HG03280 (cell line): Measurements from ENCODE around the gene TTC31.
"Not testable (repeated sequence)": the region's sequence is repeated elsewhere in the genome, so short reads cannot be mapped to it uniquely, and the experiment has no call there.

Experiments
- ATAC-seq: cut with Tn5 transposase; IDR thresholded peaks from one replicate; pipeline ENCODE4 v1.9.1; 2021; ENCODE audit warnings: mild to moderate bottlenecking, moderate library complexity; ENCODE audit not compliant: unreplicated experiment

The TTC31 gene

DNA sequence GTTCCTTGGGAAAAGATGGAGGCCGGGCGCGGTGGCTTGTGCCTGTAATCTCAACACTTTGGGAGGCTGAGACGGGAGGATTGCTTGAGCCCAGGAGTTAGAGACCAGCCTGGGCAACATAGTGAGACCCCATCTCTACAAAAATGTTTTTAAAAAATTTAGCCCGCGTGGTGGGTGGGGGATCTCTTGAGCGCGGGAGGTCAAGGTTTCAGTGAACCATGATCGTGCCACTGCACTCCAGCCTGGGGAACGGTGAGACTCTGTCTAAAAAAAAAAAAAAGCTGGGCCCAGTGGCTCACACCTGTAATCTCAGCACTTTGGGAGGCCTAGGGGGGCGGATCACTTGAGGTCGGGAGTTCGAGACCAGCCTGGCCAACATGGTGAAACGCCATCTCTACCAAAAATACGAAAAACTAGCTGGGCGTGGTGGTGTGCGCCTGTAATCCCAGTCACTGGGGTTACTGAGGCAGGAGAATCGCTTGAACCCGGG lies 839 bp downstream of the TTC31 start:
- ATAC-seq, result not testable (repeated sequence)

DNA sequence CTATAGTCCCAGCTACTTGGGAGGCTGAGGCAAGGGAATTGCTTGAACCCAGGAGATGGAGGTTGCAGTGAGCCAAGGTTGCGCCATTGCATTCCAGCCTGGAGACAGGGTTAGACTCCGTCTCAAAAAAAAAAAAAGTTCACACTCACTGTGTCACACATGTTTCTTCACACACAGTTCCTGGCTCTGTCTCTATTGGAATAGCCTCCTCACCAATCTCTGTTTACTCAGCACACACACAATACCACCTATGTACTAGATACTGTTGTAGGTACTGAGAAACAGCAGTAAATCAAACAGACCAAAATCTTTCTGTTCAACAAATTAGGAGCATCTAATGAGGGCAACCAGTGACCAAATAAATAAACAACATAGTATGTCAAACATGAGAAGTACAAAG lies 3.3 kb downstream of the TTC31 start:
- ATAC-seq, result no peak

DNA sequence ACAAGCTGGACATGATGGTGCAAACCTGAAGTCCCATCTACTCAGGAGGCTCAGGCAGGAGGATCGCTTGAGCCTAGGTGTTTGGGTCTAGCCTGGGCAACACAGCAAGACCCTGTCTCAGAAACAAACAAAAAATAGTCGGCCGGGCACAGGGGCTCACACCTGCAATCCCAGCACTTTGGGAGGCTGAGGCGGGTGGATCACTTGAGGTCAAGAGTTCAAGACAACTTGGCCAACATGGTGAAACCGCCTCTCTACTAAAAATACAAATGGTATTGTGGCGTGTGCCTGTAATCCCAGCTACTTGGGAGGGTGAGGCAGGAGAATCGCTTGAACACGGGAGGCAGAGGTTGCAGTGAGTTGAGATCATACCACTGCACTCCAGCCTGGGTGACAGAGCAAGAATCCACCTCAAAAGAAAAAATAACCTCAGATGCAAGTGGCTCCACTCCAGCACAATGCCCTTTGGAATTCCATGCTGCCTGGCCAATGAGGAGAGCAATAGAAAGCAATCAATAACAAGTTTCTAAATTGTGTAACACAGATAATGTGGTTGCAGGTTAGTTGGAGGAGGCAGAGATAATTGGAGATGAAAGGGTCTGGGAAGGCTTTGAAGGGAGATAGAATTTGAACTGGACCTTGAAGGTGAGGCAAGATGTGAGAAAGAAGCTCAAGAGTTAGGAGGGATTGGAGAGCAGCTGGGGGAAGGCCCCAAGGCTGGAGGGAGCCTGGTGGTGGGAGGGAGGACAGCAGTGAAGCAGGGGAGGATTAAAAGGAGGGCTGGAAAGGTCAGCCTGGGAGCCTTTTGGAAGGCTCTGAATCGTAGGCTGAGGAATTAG lies 6.0 kb downstream of the TTC31 start:
- ATAC-seq, result no peak

DNA sequence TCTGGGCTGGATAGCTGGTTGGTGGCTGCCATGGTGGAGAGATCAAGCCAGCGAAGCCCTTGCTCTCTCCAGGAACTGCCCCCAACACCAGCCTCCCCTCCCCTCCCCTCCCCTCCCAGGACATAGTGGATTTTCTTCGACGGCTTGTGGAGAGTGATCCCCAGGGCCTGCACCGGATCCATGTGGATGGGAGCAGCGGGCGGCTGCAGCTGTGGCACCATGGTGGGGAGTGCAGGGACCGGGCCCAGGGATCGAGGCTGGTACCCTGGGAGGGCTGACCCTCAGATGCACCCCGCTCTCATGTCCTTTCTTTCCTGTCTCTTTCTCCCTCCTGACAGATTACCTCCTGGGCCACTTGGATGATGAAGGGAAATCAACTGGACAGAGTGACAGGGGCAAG lies 7.0 kb downstream of the TTC31 start:
- no peak for ATAC-seq

DNA sequence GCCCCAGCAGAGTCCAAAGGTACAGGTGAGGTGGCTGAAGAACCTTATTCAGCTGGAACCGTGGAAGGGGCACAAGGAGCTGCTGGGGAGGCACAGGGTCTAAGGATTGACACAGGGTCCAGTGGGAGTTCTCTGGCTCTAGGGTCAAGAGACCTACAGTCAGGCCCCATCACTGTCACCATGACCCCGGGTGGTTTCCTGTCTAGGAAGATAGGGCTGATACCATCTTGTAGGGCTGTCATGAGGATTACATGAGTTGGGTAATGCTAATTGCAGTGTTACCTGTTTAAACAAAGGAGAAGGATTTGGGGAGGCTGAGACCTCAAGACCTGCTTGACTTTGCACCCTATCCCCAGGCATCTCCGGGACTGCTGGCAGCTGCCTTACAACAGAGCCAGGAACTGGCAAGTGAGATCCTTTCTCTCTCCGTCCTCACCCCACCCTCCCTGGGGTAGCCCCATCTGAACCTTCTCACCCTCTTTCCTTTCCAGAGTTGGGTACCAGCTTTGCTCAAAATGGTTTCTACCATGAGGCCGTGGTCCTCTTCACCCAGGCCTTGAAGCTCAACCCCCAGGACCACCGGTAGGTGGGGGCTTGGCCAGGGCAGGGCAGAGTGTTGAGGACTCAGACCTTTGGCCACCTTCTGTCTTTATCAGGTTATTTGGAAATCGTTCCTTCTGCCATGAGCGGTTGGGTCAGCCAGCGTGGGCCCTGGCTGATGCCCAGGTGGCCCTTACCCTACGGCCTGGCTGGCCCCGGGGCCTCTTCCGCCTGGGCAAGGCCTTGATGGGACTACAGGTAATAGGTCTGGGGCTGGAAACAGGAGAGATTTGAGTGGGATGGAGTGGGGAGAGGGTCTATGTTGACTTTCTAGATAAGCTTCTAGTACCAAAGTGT lies 9.0 kb downstream of the TTC31 start:
- ATAC-seq, result no peak

DNA sequence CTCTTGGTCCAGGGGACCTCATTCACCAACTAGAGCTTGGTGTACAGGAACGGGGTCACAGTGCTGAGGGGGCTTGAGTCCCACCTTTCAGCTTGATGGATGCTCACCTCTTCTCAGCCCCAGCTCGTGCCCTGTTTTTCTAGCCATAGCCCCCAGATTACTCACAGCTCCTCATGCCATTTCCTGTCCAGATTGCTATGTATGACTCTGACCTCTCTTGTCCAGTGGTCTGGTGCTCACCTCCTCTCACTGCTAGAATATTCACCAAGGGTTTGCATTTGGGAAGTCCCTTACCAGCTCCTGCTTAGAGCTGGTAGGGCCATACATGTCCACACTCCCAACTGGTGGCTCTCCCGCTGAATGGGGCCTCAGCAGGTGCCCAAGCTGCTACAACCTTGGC lies 10.7 kb downstream of the TTC31 start:
- no peak for ATAC-seq

DNA sequence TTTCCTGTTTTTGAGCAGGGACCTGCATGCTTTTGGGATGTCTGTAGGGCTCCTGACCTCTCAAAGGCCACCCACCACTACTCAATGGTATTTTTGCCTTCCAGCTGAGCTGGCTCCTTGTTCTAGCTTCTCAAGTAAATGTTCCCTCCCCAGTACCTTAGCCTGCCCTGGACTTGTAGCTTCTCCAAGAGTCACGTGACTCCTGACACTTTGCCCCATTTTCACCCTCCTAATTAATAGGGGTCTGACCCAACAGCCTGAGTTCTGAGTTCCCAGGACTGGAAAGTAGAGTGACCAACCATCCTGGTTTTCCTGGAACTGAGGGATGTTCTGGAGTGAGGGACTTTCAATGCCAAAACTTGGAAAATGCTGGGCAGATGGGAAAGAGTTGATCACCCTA lies 12.6 kb downstream of the TTC31 start:
- no peak for ATAC-seq

DNA sequence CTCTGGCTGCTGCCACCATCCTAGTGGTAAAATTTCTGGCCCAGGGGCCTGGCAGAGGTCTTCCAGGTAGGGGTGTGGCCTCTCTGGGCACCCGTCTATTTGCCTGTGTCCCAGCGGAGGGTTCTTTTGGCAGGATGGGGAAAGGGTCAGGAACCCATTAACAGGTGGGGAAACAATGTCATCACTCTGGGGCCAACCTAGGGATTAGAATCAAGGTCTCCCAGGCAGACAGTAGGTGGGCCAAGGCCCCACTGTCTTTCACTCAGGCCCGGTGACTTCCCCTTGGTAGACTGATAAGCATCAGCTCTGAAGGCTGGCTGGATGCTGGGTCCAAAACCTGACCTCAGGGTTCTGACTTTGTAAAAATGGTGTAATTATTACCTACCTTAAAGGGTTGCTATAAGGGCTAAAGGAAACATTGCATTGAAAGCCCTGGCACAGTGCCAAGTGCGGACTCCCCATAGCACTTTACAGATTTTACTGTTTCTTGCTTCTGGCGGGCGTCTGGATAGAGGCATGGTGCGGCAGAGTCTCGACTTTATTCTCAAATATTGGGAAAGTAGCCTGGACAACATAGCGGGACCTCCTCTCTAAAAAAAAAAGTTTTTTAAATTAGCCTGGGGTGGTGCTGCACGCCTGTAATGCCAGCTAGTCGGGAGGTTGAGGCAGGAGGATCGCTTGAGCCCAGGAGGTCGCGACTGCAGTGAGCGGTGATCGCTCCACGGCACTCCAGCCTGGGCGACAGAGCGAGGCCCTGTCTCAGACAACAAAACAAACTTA lies 14.3 kb downstream of the TTC31 start:
- ATAC-seq, result no peak

DNA sequence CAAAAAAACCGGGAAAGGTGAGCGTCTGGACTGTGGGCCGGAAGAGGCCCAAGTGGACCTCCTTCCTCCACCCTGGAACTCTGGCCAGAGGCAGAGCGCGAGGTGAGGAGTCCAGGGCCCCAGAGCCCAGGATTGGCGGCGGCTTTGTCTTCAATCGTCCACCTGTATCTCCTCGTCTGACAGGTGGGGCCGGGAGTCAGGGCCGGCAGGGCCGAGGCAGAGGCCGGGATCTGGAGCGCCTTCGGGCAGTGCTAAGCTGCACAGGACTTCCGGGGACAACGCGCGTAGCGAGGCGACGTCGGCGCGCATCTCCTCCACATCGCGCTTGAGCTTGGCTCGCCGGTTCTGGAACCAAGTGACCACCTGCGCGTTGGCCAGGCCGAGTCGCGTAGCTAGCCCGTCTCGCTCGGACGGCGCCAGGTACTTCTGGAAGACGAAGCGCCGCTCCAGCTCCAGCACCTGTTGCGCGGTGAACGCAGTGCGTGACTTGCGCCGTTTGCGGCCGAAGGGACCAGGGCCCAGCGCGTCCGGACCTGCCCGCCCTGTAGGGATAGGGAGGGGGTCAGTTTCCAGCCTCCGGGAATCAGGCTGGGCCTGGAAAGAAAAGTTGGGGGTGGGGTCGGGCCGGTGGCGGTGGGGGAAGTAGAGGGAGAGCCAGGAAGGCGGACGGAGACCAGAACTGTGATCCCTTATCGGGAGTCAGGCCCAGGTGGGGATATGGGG lies 15.1 kb downstream of the TTC31 start:
- no peak for ATAC-seq

DNA sequence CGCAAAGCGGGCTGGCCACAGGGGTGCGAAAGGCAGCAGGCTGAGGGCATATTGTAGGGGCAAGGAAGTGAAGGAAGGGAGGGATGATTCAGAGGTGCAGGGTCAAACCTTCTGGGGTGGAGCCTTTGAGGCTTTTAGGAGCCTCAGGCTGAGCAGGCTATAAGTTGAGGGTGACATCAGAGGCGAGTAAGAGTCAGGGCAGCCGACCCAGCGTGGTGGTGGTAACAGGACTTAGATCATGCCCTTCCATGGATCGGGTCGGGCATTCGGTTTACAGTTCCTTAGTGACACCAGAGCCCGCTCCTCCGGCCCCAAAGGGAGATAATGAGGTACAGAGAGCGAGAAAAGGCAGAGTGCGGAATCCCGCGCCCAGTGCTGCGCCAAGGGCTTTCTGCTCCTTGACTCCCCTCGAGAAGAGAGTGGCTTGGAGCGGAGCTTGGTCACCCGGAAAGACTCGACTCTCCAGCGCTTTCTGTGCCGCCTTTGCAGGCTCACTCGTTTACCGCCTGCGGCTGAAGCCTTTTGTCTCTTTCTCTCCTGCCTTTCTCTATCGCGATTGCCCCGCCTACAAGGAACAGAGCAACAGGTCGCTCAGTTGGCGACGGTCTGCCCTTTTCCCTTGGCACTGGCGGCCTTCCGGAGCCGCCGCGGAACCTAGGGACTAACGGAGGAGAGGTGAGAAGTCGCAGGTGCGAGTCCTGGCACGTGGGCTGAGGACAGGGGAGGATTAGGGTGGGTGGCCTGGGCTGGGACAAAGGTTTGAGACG lies 15.8 kb downstream of the TTC31 start:
- no peak for ATAC-seq

DNA sequence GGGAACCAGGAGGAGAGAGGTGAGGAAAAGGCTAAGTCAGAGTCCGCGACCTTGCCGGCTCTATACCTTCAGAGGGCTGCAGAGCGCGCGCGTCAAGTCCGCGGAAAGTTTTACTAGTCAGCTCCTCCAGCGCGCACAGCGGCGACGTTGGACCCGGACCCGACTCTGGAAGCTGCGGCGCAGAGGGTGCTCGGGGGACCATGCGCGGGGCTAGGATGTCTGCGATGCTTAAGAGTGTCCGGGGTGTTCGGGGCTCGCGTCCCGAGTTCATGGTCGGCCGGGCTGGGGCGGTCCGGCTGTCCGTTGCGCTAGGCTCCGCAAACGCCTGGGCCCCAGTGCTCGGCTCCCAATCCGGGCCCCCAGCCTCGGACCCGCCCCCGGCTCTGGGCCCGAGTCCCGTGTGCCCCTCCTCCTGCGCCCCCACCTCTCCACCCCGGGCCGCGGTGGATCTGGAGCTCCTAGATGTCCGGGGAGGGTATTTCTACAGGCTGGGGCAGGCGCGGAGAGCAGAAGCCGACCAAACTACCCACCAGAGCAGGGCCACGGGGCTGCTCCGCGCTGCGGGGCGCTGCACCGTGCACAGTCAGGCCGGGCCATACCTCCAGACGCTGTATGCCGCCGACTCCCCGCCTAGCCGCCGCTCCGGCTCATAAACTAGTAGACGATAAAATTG lies 16.5 kb downstream of the TTC31 start, which contains the start of gene LBX2:
Gene LBX2, minus strand, starts transcription at position 337 of the 673 bp plus-strand sequence. Its CDS starts 66 bp downstream, at position 271.
- no peak for ATAC-seq

DNA sequence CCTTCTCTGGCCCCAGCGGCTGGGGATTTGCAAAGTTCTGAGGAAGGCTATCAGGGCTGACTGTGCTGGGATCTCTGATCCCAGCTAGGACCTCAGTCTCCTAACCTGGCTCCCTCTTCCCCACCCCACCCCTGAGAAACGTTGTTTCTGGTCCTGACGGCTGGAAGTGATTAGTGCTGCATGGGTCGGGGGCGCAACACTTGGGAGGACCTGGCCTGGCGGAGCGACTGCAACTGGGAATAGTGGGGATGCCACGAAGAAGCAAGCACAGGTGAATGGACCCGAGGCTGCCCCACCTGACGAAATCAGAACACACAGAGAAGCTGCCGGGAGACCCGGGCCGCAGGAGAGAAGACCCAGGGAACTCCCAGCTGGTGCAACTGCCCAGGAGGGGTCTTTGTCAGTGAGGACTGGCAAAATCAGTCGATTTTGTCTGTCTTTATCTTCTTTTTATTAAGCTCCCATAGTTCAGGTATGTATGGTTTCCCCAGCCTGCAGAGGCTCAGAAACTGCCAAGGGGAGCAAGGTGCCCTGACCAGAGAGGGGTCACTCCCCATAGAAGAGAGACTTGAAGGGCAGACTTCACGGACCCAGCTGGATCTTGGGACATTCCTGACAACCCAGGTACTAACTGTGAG lies 17.2 kb downstream of the TTC31 start:
- ATAC-seq, result no peak

DNA sequence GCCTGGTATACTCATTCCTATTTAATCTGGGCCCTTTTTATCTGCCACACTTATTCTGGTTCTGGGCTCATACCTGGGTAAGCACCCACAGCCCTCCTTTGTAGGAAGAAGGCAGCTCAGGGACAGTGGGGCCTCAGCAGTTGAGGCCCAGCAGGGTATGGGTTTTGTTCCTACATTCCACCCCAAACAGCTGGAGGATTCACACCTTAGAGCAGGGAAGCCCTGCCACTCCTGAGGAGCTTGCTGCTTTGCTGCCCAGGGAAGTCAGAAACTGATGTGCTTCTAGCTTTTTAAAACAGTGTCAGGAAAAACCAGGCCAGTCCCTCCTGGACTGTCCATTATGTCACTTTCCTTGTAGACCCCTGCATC lies 17.7 kb downstream of the TTC31 start:
- ATAC-seq, result no peak

DNA sequence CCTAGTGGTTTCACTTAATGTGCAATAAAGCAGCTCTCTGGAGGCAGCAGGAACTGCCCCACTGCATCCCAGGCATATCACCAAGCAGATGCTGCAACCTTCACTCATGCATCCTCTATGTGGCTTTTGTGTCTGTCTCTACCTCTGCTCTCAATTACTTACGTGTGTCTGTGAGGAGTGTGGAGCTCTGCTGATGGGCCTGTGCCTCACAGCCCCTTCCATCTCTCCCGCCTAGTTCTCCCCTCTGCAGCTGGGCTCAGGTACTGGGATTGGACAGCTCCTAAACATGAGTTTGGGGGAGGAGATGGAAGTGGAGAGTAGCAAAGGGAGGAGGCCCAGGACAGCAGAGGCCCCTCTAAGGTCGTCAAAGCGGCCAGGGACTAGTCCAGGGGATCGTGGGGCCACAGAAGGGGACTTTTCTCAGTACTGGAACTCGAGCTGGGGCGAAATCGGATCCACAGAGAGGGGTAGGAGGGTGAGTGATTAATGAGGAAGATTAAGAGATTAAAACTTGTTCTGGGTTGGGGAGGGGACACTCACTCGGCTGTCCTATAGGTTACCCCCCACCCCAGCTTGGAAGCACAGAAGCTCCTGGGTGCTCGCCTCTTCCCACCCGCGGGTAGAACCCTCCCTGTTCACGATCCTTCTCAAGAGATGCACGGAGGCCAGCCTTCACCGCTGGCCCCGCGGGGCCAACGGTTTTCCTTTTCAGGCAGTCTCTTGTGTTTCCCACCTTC lies 18.6 kb downstream of the TTC31 start:
- ATAC-seq, result no peak

DNA sequence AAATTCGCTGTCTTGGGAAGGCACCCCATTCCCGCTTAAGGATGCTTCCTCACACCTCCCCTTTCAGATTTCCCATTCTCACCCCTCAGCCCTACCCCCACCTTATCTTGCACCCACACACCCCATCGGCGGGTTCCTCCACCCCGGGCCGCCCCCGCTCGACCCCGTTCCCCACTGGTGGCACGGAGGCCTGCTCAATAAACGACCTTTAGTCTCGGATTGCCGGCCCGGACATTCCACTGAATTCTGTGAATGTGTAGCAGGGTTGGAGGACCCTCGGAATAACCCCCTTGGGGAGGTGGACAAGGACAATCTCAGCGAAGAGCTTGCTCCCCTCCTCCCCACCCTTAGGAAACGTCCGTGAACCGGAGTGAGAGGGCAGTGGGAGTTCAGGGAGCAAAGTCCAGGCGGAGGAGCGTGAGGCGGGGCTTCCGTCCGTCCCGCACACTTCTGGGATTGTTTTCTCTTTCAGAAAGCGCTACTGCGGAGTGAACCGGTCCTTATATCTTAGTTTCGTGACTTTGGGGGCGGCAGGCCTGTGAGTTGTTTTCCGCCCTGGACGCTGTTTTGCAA lies 19.4 kb downstream of the TTC31 start:
- no peak for ATAC-seq

DNA sequence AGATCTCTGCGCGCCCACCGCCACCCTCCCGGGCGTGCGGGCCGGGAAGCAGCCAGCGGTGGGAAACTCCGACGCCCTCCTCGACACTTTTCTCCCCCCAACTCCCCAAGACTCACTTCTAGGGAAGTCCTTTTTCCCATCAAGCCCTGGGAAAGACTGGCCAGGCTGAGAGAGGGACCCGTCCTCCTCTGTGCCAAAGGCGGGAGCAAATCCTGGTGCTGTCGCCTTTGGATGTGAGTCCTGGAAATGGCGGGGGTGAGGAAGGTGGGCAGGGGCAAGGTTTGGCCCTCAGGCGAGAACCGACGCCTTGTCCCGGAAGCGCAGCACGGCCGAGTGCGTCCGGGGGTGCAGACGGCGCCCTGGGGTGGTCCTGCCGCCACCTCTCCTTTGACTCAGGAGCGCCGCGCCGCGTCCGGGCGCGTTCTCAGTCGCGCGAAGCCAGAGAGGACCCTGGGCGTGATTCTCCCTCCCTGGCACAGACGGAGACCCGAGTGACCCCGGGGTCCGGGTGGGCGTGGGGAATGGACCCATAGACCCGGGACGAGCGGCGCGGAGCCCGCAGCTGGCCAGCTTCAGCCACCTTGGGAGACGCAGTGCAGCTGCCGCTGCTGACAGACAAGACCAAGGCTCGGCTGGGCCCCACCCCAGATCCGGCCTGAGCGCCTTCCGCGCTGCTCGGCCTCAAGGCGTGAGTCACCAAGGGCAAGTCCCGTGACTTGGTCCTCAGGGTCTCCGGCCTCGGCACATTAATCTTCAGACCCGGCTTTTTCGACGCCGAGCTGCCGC lies 20.0 kb downstream of the TTC31 start:
- peak; percentile 34 for ATAC-seq
